ENCODE measurements around the gene PELI2.

The PELI2 gene

DNA sequence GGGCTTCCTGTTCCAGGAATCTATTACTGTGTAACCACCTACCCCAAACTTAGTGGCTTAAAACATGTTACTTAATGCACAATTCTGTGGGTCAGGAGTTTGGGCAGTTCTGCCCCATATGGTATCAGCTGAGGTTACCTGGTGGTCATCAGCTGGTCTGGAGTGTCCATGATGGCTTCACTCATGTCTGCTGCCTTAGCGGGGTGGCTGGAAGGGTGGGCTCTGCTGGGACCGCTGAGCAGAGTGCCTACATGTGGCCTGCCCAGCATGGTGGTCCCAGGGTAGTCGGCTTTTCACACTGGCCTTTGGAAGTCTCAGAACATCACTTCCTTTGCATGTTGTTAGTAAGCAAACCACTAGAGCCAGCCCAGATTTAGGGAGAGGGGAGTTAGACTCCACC lies 53.9 kb downstream of the PELI2 start:
- no peak overlapping the region for H2AFZ ChIP-seq (ENCODE audit: low read length, unreplicated experiment)
- peak overlapping the region; percentile 5; the same call in 1 of the 2 replicates for H3K4me3 ChIP-seq (ENCODE audit: low read depth, low read length)
- H3K79me2 ChIP-seq (ENCODE audit: control insufficient read depth, insufficient read depth, low read length, unreplicated experiment): no peaks in the 10 kb centered on the region
- no peaks in the 10 kb centered on the region for H3K36me3 ChIP-seq (ENCODE audit: insufficient read depth, low read length)
- H3K27ac ChIP-seq (ENCODE audit: low read depth, low read length): peak overlapping the region; percentile 63
- H3K4me1 ChIP-seq (ENCODE audit: control insufficient read depth, insufficient read depth, low read length, unreplicated experiment): peaks cover 15% of the 10 kb centered on the region
- no peaks in the 10 kb centered on the region for H3K27me3 ChIP-seq (ENCODE audit: insufficient read depth, low read length)

DNA sequence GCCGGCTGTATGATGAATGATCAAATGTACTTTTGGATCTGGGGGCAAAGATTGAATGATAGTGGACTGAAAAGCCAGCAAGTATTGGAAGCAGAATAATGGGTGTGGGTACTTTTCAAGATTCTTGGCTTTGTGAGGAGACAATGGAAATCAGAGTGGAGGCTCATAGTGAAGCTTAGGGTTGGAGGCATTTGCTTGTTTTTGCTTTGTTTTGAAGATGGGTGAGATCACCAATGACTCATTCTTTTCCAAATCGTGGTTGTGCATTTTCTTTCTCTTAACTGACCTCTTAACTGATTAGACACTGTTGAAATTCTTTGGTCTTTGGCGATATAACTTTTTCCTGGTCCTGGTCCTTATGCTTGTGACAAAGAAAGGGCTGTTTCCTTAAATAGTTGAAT lies 54.4 kb downstream of the PELI2 start:
- peak overlapping the region; percentile 63 for H3K27ac ChIP-seq (ENCODE audit: low read depth, low read length)
- no peaks in the 10 kb centered on the region for H3K79me2 ChIP-seq (ENCODE audit: control insufficient read depth, insufficient read depth, low read length, unreplicated experiment)
- no peaks in the 10 kb centered on the region for H3K36me3 ChIP-seq (ENCODE audit: insufficient read depth, low read length)
- peak overlapping the region; percentile 5; the same call in 1 of the 2 replicates for H3K4me3 ChIP-seq (ENCODE audit: low read depth, low read length)
- no peaks in the 10 kb centered on the region for H3K27me3 ChIP-seq (ENCODE audit: insufficient read depth, low read length)
- H2AFZ ChIP-seq (ENCODE audit: low read length, unreplicated experiment): no peak overlapping the region
- peaks cover 15% of the 10 kb centered on the region for H3K4me1 ChIP-seq (ENCODE audit: control insufficient read depth, insufficient read depth, low read length, unreplicated experiment)

DNA sequence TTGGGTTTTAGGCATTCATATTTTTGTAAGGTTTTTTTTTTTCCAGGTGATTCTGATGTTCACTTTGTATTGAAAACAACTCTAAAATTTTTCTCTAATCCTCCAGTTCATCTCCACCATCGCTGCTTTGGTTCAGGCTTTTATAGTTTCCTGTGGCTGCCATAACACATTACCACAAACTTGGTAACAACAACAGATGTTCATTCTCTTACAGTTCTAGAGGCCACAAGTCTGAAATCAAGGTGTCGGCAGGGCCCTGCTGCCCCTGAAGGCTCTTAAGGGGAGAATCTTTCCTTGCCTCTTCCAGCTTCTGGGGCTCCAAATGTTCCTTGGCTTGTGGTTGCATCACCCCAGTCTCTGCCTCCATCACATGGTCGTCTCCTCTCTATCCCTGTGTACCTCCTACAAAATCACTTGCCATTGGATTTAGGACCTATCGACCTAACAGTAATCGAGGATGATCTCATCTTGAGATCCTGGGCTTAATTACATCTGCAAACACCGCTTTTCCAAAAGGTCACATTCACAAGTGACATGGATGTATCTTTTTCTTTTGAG lies 55.2 kb downstream of the PELI2 start:
- peaks cover 15% of the 10 kb centered on the region for H3K4me1 ChIP-seq (ENCODE audit: control insufficient read depth, insufficient read depth, low read length, unreplicated experiment)
- no peaks in the 10 kb centered on the region for H3K79me2 ChIP-seq (ENCODE audit: control insufficient read depth, insufficient read depth, low read length, unreplicated experiment)
- H3K36me3 ChIP-seq (ENCODE audit: insufficient read depth, low read length): no peaks in the 10 kb centered on the region
- no peak overlapping the region for H3K4me3 ChIP-seq (ENCODE audit: low read depth, low read length)
- no peaks in the 10 kb centered on the region for H3K27me3 ChIP-seq (ENCODE audit: insufficient read depth, low read length)
- H2AFZ ChIP-seq (ENCODE audit: low read length, unreplicated experiment): no peak overlapping the region
- H3K27ac ChIP-seq (ENCODE audit: low read depth, low read length): no peak overlapping the region

DNA sequence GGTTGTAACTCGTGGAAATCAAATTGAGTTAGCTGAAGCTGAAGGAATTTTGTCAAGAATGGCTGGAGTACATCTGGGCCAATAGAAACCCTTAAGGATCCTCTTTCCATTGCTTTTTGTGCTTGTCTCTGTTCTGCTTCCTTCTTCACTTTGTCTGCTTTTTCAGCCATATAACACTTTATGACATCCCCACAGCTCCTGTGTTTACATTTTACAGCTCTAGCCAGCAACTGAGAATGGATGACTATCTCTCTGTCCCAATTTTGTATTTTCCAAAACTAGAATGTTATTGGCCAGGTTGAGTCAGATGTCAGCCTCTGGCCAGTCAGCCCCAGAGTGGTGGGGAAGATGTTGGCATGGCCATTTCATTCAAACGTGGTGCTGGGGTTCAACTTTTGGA lies 57.6 kb downstream of the PELI2 start:
- peaks cover 15% of the 10 kb centered on the region for H3K4me1 ChIP-seq (ENCODE audit: control insufficient read depth, insufficient read depth, low read length, unreplicated experiment)
- H3K79me2 ChIP-seq (ENCODE audit: control insufficient read depth, insufficient read depth, low read length, unreplicated experiment): no peaks in the 10 kb centered on the region
- no peaks in the 10 kb centered on the region for H3K27me3 ChIP-seq (ENCODE audit: insufficient read depth, low read length)
- no peaks in the 10 kb centered on the region for H3K36me3 ChIP-seq (ENCODE audit: insufficient read depth, low read length)
- H3K27ac ChIP-seq (ENCODE audit: low read depth, low read length): no peak overlapping the region
- H2AFZ ChIP-seq (ENCODE audit: low read length, unreplicated experiment): no peak overlapping the region
- H3K4me3 ChIP-seq (ENCODE audit: low read depth, low read length): no peak overlapping the region

DNA sequence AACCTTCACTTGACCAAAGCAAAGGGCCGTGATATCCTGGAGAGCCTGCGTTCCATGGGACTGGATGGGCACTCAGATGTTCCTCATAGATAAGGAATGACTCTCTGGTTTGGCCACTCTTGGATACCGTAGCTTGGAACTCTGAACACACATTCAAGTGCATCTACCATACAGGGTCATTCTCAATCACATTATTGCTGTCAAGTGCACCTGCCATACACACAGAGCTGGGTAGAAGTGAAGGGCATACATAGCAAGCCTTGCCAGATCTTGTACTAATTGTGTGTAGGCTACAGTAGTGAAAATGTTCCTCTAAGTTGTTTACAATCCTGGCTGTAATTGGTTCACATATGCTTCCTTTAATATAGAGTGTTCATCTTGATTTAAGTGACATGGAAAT lies 58.3 kb downstream of the PELI2 start:
- Histone ChIP-seq H3K36me3 (ENCODE audit: insufficient read depth, low read length) (no peaks in the 10 kb centered on the region), H3K27ac (ENCODE audit: low read depth, low read length) (no peak overlapping the region), H3K4me3 (ENCODE audit: low read depth, low read length) (no peak overlapping the region)

DNA sequence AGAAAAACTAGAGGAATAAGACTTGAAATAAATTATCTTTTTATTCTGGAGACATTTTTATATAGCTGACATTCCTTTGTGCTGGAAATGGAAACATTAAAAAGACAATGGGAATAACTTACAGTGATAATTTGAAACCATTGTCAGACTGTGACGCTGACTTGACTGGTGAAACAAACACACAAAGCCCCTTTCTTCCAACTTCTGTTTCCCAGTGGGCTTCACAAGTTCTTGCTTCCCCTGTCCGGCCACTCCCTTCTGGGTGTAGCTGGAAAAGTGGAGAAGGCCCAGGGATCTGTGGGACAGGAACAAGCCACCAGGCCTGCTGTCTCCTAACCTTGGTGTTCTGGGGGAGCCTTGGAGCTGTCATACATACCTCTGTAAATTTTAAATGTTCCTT lies 58.8 kb downstream of the PELI2 start:
- H3K27ac ChIP-seq (ENCODE audit: low read depth, low read length): no peak overlapping the region
- H3K4me3 ChIP-seq (ENCODE audit: low read depth, low read length): no peak overlapping the region
- no peaks in the 10 kb centered on the region for H3K79me2 ChIP-seq (ENCODE audit: control insufficient read depth, insufficient read depth, low read length, unreplicated experiment)
- no peaks in the 10 kb centered on the region for H3K36me3 ChIP-seq (ENCODE audit: insufficient read depth, low read length)
- peaks cover 14% of the 10 kb centered on the region for H3K4me1 ChIP-seq (ENCODE audit: control insufficient read depth, insufficient read depth, low read length, unreplicated experiment)
- no peaks in the 10 kb centered on the region for H3K27me3 ChIP-seq (ENCODE audit: insufficient read depth, low read length)
- H2AFZ ChIP-seq (ENCODE audit: low read length, unreplicated experiment): no peak overlapping the region

More for the DNA sequence above, 58.3 kb downstream of the PELI2 start:
- peaks cover 15% of the 10 kb centered on the region for H3K4me1 ChIP-seq (ENCODE audit: control insufficient read depth, insufficient read depth, low read length, unreplicated experiment)
- no peaks in the 10 kb centered on the region for H3K79me2 ChIP-seq (ENCODE audit: control insufficient read depth, insufficient read depth, low read length, unreplicated experiment)
- H2AFZ ChIP-seq (ENCODE audit: low read length, unreplicated experiment): no peak overlapping the region
- no peaks in the 10 kb centered on the region for H3K27me3 ChIP-seq (ENCODE audit: insufficient read depth, low read length)

DNA sequence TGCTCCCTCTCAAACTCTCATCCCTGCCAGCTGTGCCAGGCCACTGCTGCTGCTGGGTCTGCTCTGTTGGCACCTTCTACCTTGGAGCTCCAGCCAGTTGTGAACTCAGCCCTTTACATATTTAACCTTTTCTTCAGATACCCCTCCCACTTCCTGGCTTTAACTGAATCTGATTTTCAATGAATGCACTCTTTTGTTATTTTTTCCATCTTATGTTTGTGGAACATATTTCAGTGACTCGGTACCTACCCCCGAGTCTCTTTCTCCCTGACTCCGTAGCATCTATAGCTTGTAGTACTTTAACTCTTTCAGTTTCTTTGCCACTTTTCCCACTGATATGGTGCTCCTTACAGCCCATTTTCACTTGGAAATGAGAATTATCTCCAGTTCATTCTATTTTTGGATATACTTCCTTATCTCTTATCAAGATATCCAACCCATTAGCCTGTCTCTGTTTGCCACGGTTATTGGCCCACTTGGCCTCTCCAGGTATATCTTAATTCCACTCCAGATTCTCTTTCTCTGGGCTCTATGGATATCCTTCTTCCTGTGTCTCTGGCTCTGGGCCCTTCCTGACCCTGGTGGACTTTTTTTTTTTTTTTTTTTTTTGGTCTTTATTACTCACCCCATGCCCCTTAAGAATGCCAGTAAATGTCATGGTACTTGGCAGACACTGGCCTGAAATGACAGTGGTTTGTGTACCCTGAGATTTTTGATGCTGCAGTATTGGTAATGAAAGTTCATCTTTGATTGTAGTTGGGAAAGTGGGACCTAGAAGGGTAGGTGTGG lies 62.7 kb downstream of the PELI2 start:
- no peaks in the 10 kb centered on the region for H3K4me1 ChIP-seq (ENCODE audit: control insufficient read depth, insufficient read depth, low read length, unreplicated experiment)
- H2AFZ ChIP-seq (ENCODE audit: low read length, unreplicated experiment): no peak overlapping the region
- H3K36me3 ChIP-seq (ENCODE audit: insufficient read depth, low read length): no peaks in the 10 kb centered on the region
- no peak overlapping the region for H3K4me3 ChIP-seq (ENCODE audit: low read depth, low read length)
- H3K79me2 ChIP-seq (ENCODE audit: control insufficient read depth, insufficient read depth, low read length, unreplicated experiment): no peaks in the 10 kb centered on the region
- no peak overlapping the region for H3K27ac ChIP-seq (ENCODE audit: low read depth, low read length)
- no peaks in the 10 kb centered on the region for H3K27me3 ChIP-seq (ENCODE audit: insufficient read depth, low read length)

DNA sequence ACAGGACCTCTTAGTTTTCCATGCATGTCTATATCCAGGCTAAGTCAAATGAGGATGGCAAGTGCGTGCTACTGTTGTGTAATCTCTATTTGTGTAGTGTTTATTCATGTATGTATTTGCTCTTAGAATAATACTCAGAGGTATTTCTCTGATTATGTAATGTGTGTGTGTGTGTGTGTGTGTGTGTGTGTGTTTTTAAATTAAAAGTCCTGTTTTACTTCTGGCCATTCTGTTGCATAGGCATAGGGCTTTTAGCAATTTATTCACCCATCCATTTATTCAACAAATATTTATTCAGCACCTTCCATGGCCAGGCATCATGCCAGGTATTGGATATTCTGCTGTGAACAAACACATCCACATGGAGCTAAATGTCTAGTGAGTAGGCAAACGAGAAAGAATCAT lies 63.5 kb downstream of the PELI2 start:
- H3K27ac ChIP-seq (ENCODE audit: low read depth, low read length): no peak overlapping the region
- H3K4me1 ChIP-seq (ENCODE audit: control insufficient read depth, insufficient read depth, low read length, unreplicated experiment): no peaks in the 10 kb centered on the region
- H3K36me3 ChIP-seq (ENCODE audit: insufficient read depth, low read length): no peaks in the 10 kb centered on the region
- no peaks in the 10 kb centered on the region for H3K79me2 ChIP-seq (ENCODE audit: control insufficient read depth, insufficient read depth, low read length, unreplicated experiment)
- no peak overlapping the region for H3K4me3 ChIP-seq (ENCODE audit: low read depth, low read length)
- no peaks in the 10 kb centered on the region for H3K27me3 ChIP-seq (ENCODE audit: insufficient read depth, low read length)
- no peak overlapping the region for H2AFZ ChIP-seq (ENCODE audit: low read length, unreplicated experiment)

DNA sequence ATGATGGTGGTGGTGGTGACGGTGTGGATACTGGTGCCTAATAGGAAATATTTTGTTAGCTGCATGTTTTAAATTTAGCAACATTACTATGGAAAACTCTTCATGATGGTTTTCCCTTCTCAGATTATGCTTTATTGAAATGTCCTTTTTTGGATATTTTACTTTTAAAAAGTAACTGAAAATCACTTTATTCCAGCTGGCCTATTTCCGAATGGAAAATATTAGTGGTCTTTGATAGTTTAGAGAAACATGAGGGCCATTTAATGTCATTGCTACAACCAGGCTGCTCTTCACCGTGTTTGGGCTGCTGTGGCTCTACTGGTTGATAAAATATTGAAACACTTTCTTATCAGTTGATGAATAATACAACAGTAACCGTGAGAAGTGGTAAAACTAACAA lies 64.2 kb downstream of the PELI2 start:
- no peak overlapping the region for H3K4me3 ChIP-seq (ENCODE audit: low read depth, low read length)
- H3K27me3 ChIP-seq (ENCODE audit: insufficient read depth, low read length): no peaks in the 10 kb centered on the region
- no peak overlapping the region for H2AFZ ChIP-seq (ENCODE audit: low read length, unreplicated experiment)
- H3K27ac ChIP-seq (ENCODE audit: low read depth, low read length): no peak overlapping the region
- H3K79me2 ChIP-seq (ENCODE audit: control insufficient read depth, insufficient read depth, low read length, unreplicated experiment): no peaks in the 10 kb centered on the region
- no peaks in the 10 kb centered on the region for H3K4me1 ChIP-seq (ENCODE audit: control insufficient read depth, insufficient read depth, low read length, unreplicated experiment)
- no peaks in the 10 kb centered on the region for H3K36me3 ChIP-seq (ENCODE audit: insufficient read depth, low read length)

DNA sequence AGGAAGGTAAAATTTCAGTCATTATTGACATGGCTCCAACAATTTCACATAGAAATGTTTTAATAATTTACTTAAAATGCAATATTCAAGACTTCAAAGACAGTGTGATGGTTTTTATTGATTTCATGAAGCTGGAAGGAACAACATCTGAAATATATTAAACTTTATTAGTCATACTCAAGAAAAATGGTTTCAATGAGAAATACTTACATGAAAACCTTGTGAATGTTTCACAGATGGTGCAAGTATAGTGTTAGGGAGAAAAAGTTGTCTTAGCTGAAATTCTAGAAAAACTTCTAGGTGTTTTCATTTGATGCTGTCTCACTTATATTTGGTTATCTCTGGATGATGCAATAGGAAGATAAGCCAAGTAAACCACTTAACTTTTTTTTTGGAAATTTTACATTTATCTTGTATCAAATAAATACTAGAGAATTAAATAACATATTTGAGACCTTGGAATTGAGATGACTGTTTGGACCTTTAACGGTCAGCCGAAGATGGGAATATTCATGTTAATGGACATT lies 65.5 kb downstream of the PELI2 start:
- Histone ChIP-seq H3K36me3 (ENCODE audit: insufficient read depth, low read length) (no peaks in the 10 kb centered on the region), H3K4me1 (ENCODE audit: control insufficient read depth, insufficient read depth, low read length, unreplicated experiment) (no peaks in the 10 kb centered on the region), H3K27me3 (ENCODE audit: insufficient read depth, low read length) (no peaks in the 10 kb centered on the region), H3K79me2 (ENCODE audit: control insufficient read depth, insufficient read depth, low read length, unreplicated experiment) (no peaks in the 10 kb centered on the region), H3K27ac (ENCODE audit: low read depth, low read length) (no peak overlapping the region), H3K4me3 (ENCODE audit: low read depth, low read length) (no peak overlapping the region), H2AFZ (ENCODE audit: low read length, unreplicated experiment) (no peak overlapping the region)

DNA sequence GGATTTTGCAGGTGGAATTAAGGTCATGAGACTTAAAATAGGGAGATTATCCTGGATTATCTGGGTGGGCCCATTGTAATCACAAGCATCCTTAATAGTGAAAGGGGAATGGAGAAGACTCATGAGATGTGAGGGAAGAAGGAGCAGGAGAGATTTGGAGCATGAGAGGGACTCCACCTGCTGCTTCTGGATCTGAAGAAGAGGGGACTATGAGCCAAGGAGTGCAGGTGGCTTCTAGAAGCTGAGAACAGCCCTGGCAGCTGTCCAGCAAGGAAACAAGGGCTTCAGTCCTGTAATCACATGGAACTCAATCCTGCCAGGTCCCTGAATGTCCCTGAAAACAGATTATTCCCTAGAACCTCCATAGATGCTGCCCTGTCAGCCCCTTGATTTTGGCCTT lies 67.8 kb downstream of the PELI2 start:
- Histone ChIP-seq H3K4me1 (ENCODE audit: control insufficient read depth, insufficient read depth, low read length, unreplicated experiment) (no peaks in the 10 kb centered on the region), H3K79me2 (ENCODE audit: control insufficient read depth, insufficient read depth, low read length, unreplicated experiment) (no peaks in the 10 kb centered on the region), H3K27me3 (ENCODE audit: insufficient read depth, low read length) (no peaks in the 10 kb centered on the region), H3K4me3 (ENCODE audit: low read depth, low read length) (no peak overlapping the region), H2AFZ (ENCODE audit: low read length, unreplicated experiment) (no peak overlapping the region), H3K36me3 (ENCODE audit: insufficient read depth, low read length) (no peaks in the 10 kb centered on the region), H3K27ac (ENCODE audit: low read depth, low read length) (no peak overlapping the region)
